ENCODE data around the gene FUT3.

DNA sequence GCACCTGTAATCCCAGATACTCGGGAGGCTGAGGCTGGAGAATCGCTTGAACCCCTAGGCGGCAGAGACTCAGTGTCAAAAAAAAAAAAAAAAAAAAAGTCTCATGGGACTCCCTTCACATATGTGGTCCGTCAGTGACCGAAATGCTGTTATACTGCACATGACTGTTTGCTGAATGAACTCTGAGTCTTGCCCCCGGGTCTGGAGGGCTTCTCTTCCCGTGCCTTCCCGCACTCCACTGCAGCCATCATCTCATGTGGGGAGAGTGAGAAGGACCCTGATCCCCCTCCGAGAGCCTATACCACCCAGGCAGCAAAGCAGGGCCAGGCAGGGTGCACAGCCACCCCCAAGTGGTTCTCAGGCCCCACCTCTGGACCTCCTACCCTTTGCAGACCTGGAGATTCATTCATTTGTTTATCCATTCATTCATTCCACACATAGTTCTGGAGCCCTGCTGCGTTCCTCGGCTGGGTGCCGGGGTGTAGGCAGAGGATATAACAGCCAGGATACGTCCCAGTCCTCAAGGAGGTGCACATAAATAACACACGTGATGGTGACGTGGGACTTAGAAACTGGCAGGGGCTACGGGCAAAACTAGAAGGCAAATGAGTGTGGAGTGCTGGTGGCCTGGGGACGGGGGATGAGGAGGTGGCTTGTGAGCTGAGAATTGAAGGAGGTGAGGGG lies 38.2 kb upstream of the FUT3 start:
- TF ChIP-seq CTCF (IDR thresholded peaks at IDR 0.05 in 2 of 3, conservative IDR thresholded peaks at IDR 0.05 in 1 of 3; ENCODE audit: borderline replicate concordance in 1 of 3, insufficient read depth in 1 of 3, low read depth in 2 of 3, low read length in 2 of 3) (no peak), ZNF274 (IDR thresholded peaks at IDR 0.05; ENCODE audit: low read depth, low read length) (no peak)

Data from HCT116 (cell line).